ENCODE measurements around the gene ABCD3. TPM values are rescaled to one million over a fixed set of nuclear protein-coding genes. Genes with fewer than 3 reads are reported as not detected.
"Not testable (repeated sequence)": the region's sequence is repeated elsewhere in the genome, so short reads cannot be mapped to it uniquely, and the experiment has no call there.

The ABCD3 gene
- total RNA-seq: 54.9 TPM
- long read RNA-seq, full-length matches to known transcripts: 35 of 47 reads
- long read RNA-seq, partial matches to known transcripts: 8 of 47 reads
- long read RNA-seq, other reads (novel, unspliced or antisense): 4 of 47 reads

- H3K27ac ChIP-seq: peak within 1 kb of the TSS; percentile 92
- peak; percentile 98 for DNase-seq
- intact Hi-C loops (cut with DNase I): no loop called here
- no peaks in the 10 kb centered on the region for H3K9me3 ChIP-seq
- TF ChIP-seq CTCF (IDR thresholded peaks at IDR 0.05): no peak
- ATAC-seq: peak; percentile 99
- peaks cover 27% of the 10 kb centered on the region for H3K4me1 ChIP-seq
- no peaks in the 10 kb centered on the region for H3K36me3 ChIP-seq
- H3K27me3 ChIP-seq (ENCODE audit: low read depth): no peaks in the 10 kb centered on the region
- H3K4me3 ChIP-seq: peak within 1 kb of the TSS; percentile 91
Observed at GRCh38 chr1:94417978-94418663, at the start of gene ABCD3. Gene ABCD3, plus strand, starts transcription at chr1:94418389. Its CDS starts 90 bp downstream, at chr1:94418479.

DNA sequence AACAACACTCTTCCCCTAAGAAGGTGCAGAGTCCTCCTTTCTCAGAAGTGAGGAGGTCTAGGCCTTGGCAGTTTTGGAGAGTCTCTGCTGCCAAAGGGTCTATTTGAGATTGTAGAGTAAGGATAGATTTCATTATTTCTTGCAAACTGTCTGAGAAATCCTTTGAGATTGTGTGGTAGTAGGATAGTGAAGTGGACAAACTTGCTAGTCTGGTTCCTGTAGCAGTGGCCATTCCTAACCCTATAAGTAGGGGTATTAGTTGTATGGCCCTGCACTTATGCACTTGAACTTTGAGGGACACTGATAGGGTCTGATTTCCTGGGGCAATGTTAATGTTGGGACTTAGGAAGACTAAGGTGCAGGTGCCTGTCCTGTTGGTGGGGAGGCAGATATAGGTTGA, 45.4 kb upstream of the ABCD3 start:
- H3K27ac ChIP-seq; H3K4me3 ChIP-seq; DNase-seq; H3K27me3 ChIP-seq (ENCODE audit: low read depth); H3K9me3 ChIP-seq; H3K36me3 ChIP-seq; H3K4me1 ChIP-seq; intact Hi-C loops (cut with DNase I); ATAC-seq: not testable (repeated sequence)

DNA sequence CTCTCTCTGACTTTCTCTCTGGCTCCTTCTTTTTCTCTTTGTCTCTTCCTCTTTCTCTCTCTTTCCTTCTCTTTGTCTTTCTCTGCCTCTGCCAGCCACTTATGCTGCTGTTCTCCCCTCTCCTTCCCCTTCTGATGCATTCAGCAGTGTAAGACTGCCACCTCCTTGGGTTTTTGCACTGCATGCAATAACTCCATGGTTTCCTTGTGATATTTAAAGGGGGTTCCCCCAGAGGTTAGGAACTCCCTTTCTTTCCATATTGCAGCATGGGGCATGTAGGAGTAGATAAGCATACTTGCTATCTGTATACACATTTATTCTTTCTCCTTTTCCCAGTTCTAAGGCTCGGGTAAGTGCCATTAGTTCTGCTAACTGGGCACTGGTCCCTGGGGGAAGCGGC, 44.9 kb upstream of the ABCD3 start:
- H3K36me3 ChIP-seq; ATAC-seq; H3K4me1 ChIP-seq; H3K9me3 ChIP-seq; H3K27me3 ChIP-seq (ENCODE audit: low read depth); H3K4me3 ChIP-seq; H3K27ac ChIP-seq; intact Hi-C loops (cut with DNase I); DNase-seq: not testable (repeated sequence)

GRCh38 chr1:94375666-94376065, 42.5 kb upstream of the ABCD3 start:
- H3K27ac ChIP-seq; DNase-seq; H3K9me3 ChIP-seq; H3K4me3 ChIP-seq; intact Hi-C loops (cut with DNase I); H3K4me1 ChIP-seq; ATAC-seq; H3K36me3 ChIP-seq; H3K27me3 ChIP-seq (ENCODE audit: low read depth): not testable (repeated sequence)

DNA sequence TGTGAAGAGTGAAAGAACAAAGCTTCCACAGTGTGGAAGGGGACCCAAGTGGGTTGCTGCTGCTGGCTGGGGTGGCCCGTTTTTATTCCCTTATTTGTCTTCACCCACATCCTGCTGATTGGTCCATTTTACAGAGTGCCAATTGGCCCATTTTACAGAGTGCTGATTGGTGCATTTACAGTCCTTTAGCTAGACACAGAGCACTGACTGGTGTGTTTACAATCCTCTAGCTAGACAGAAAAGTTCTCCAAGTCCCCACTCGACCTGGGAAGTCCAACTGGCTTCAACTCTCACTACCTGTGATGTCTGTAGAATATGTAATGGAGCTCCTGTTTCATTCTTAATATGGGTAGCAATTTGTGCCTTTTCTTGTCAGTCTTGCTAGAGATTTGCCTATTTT, 39.7 kb upstream of the ABCD3 start:
- H3K27ac ChIP-seq; H3K27me3 ChIP-seq (ENCODE audit: low read depth); ATAC-seq; H3K9me3 ChIP-seq; H3K4me3 ChIP-seq; H3K36me3 ChIP-seq; DNase-seq; H3K4me1 ChIP-seq; intact Hi-C loops (cut with DNase I): not testable (repeated sequence)

DNA sequence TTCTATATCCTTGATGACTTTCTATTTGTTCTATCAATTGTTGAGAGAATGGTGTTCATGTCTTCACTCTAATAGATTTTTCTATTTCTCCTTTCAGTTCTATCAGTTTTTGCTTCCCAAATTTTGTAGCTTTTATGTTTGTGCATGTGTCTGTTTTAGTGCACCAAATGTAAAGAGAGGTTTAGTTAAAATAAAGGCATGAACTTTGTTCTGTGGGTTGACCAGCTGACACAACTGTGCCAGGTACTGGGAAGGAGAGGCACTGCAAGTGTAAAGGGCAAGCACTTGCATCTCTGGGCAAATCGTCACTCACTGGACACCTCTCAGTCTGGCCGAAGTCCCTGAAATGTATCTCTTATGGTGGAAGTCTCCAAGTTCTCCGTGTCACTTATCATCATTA, 38.6 kb upstream of the ABCD3 start:
- no peaks in the 10 kb centered on the region for H3K36me3 ChIP-seq
- no peaks in the 10 kb centered on the region for H3K9me3 ChIP-seq
- H3K27me3 ChIP-seq (ENCODE audit: low read depth): no peaks in the 10 kb centered on the region
- intact Hi-C loops (cut with DNase I): no loop called here
- H3K27ac ChIP-seq: no peak overlapping the region
- no peak for DNase-seq
- no peak for TF ChIP-seq CTCF (IDR thresholded peaks at IDR 0.05)
- no peak overlapping the region for H3K4me3 ChIP-seq
- no peak for ATAC-seq
- H3K4me1 ChIP-seq: no peaks in the 10 kb centered on the region

DNA sequence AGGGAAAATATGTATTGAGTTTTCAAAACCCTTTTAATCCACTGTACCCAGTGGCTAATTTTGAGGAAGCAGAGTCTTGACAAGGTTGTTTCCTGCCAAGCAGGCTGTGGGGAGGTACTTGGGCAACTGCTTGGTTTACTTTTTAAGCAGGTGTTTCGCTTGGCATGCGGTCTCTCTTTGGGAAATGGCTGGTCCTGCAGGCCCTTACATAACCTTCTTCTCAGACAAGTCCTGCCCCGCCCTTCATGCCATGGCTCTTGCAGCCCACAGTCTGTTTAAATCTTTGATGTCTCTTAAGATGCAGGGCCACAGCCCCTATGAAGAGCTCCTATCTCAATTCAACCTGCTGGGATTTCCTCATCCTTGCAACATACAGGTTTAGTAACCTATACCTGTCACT, 36.0 kb upstream of the ABCD3 start:
- no peaks in the 10 kb centered on the region for H3K36me3 ChIP-seq
- peak; percentile 81 for DNase-seq
- TF ChIP-seq CTCF (IDR thresholded peaks at IDR 0.05): no peak
- no peaks in the 10 kb centered on the region for H3K27me3 ChIP-seq (ENCODE audit: low read depth)
- ATAC-seq: peak; percentile 77 to 84
- no peaks in the 10 kb centered on the region for H3K4me1 ChIP-seq
- H3K9me3 ChIP-seq: no peaks in the 10 kb centered on the region
- peak overlapping the region; percentile 42 for H3K27ac ChIP-seq
- H3K4me3 ChIP-seq: no peak overlapping the region
- intact Hi-C loops (cut with DNase I): no loop called here
